Measurements from ENCODE around the gene MYO1B. TPM values are rescaled to one million over a fixed set of nuclear protein-coding genes. Genes with fewer than 3 reads are reported as not detected.

MYO1B gene
- total RNA-seq, 1 donor from 2014 or later: 2.5 TPM

DNA sequence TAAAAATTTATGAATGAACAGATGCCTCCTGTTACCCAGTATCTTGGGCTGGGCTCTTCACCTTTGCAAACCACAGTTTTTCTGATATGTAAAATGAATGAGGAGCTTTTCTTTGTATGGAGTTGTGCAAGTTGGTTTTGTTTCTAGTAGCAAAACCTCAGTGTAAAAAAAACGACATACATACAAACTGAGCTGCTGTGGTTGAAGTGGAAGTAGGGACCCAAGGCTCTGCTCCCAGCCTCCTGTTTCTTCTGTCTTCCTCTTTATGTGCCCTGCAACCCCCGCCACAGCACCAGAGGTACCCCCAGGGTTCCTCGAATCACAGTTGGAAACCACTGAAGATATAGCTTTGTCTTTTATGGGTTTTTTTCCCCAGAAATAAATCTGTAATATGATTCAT, 118.1 kb downstream of the MYO1B start:
- Mint-ChIP-seq H3K4me1 (no peaks in the 10 kb centered on the region), H3K9me3 (no peaks in the 10 kb centered on the region), H3K27ac (no peak overlapping the region), H3K4me3 (no peak overlapping the region), H3K36me3 (ENCODE audit: low read depth) (no peaks in the 10 kb centered on the region), H3K27me3 (no peaks in the 10 kb centered on the region)
- ChIA-PET POLR2A (no interaction called here), CTCF (no interaction called here)
- ATAC-seq (ENCODE audit: low read depth) (no peak), DNase-seq (no peak)
- no peak for TF ChIP-seq CTCF (IDR thresholded peaks at IDR 0.05)
- intact Hi-C loops (cut with micrococcal nuclease): no loop called here

DNA sequence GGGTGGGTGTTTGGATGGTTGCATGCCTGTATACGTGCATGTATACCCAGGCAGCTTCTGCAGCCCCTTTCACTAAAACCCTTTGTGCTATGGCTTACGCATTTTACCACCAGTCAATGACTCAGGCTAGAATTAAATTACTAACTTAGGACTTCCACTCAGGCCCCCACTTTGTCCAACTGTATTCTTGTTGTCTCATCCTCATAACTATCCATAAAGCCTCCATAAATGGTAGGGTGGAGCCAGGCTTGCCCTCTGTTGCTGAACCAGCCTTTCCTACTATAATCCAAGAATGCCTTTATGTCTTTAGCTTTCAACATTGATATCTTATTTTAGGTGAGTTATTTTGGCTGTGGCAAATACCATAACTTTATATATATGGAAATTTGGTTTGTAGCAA, 119.9 kb downstream of the MYO1B start:
- no peaks in the 10 kb centered on the region for H3K4me1 Mint-ChIP-seq
- CTCF ChIA-PET: no interaction called here
- no peak for ATAC-seq (ENCODE audit: low read depth)
- H3K36me3 Mint-ChIP-seq (ENCODE audit: low read depth): no peaks in the 10 kb centered on the region
- no peaks in the 10 kb centered on the region for H3K9me3 Mint-ChIP-seq
- intact Hi-C loops (cut with micrococcal nuclease): loop anchor here (5.0 kb wide), 1 partner anchor 63 kb away; no protein-coding TSS in a partner anchor
- no peak for TF ChIP-seq CTCF (IDR thresholded peaks at IDR 0.05)
- no peaks in the 10 kb centered on the region for H3K27me3 Mint-ChIP-seq
- no peak for DNase-seq
- no peak overlapping the region for H3K27ac Mint-ChIP-seq
- POLR2A ChIA-PET: no interaction called here
- H3K4me3 Mint-ChIP-seq: no peak overlapping the region

DNA sequence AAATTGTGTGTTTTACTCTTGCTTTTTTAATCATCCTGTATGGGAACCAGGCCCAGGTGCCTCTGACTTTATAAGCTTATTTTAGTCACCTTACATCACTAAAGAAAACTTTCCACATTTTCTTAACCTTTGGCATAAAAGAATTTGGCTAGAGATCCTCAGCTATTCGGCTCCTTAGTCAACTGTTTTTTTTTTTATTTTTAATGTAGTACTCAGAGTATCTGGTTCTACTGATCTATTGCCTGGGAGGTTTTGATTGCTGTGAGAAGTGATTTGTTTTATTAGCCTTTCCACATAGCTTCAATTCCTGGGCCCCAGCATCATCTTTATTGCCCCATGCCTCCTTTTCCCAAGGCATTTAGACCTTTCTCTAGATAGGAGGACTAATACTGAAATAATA, 121.0 kb downstream of the MYO1B start:
- intact Hi-C loops (cut with micrococcal nuclease): loop anchor here (5.0 kb wide), 1 partner anchor 64 kb away; no protein-coding TSS in a partner anchor
- no peaks in the 10 kb centered on the region for H3K9me3 Mint-ChIP-seq
- ChIA-PET POLR2A (no interaction called here), CTCF (interaction anchor here (1.0 kb wide), 1 partner anchor 148 kb away, joined by 5 read pairs; no protein-coding TSS in a partner anchor)
- no peak for TF ChIP-seq CTCF (IDR thresholded peaks at IDR 0.05)
- H3K27me3 Mint-ChIP-seq: no peaks in the 10 kb centered on the region
- no peaks in the 10 kb centered on the region for H3K4me1 Mint-ChIP-seq
- ATAC-seq (ENCODE audit: low read depth): no peak
- no peaks in the 10 kb centered on the region for H3K36me3 Mint-ChIP-seq (ENCODE audit: low read depth)
- no peak overlapping the region for H3K4me3 Mint-ChIP-seq
- no peak for DNase-seq
- H3K27ac Mint-ChIP-seq: no peak overlapping the region

DNA sequence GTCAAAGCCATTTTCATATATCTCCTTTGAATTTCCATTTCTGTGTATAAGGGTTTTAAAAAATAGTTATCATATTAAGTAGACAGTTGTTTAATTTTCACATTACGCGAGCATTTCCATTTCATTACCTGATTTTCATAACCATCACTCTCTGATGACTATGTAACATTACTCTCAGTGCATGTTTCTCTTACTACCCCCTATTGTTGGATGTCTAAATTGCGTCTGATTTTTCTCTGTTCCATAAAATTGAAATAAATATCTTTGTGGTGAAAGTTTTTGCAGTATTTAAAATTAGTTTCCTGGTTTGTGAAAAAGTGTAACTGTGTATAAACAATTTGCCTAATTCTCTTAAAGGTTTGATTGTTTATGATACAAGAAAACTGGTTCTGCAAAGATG, 123.8 kb downstream of the MYO1B start:
- no peak overlapping the region for H3K27ac Mint-ChIP-seq
- TF ChIP-seq CTCF (IDR thresholded peaks at IDR 0.05): no peak
- DNase-seq (no peak), ATAC-seq (ENCODE audit: low read depth) (no peak)
- no peaks in the 10 kb centered on the region for H3K36me3 Mint-ChIP-seq (ENCODE audit: low read depth)
- ChIA-PET POLR2A (no interaction called here), CTCF (interaction anchor here (0.8 kb wide), 1 partner anchor 124 kb away, joined by 3 read pairs; the partner anchor contains the start of gene MYO1B)
- intact Hi-C loops (cut with micrococcal nuclease): loop anchor here (1.0 to 5.0 kb wide), 4 partner anchors 67 to 204 kb away; partner anchors contain the start of gene MYO1B
- H3K9me3 Mint-ChIP-seq: no peaks in the 10 kb centered on the region
- no peaks in the 10 kb centered on the region for H3K27me3 Mint-ChIP-seq
- H3K4me1 Mint-ChIP-seq: no peaks in the 10 kb centered on the region
- no peak overlapping the region for H3K4me3 Mint-ChIP-seq

DNA sequence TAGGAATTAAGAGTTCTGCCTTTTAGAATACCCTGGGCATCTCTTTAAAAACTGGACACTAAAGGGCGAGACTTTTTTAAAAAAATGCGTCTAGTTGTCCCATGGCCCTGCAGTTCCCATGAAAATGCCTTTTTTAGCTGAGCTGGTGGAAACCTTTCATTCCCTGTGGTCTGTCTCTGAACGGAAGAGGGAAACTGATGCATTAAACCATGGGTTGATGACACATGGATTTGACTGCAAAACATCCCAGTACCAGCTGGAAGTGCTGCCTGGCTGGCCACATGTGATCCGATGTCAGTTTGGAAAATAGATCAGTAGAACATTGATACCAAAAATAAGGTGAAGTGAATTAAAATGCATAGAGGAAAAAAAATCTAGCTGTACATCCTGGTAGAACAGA, 129.2 kb downstream of the MYO1B start:
- Mint-ChIP-seq H3K4me3 (no peak overlapping the region), H3K27me3 (no peaks in the 10 kb centered on the region), H3K27ac (no peak overlapping the region), H3K4me1 (peaks cover 10% of the 10 kb centered on the region), H3K9me3 (no peaks in the 10 kb centered on the region), H3K36me3 (ENCODE audit: low read depth) (no peaks in the 10 kb centered on the region)
- ChIA-PET POLR2A (no interaction called here), CTCF (interaction anchor here (1.5 kb wide), 1 partner anchor 157 kb away, joined by 3 read pairs; no protein-coding TSS in a partner anchor)
- DNase-seq (no peak), ATAC-seq (ENCODE audit: low read depth) (no peak)
- no peak for TF ChIP-seq CTCF (IDR thresholded peaks at IDR 0.05)
- intact Hi-C loops (cut with micrococcal nuclease): no loop called here
